GM13976 (cell line): Measurements from ENCODE around the gene MYPOP.

Experiments used
- DNase-seq: peaks from one replicate; pipeline ENCODE4 v3.0.0; 2012; ENCODE audit warnings: low spot score
- CTCF ChIP-seq: IDR thresholded peaks from 2 replicates; pipeline ENCODE4 v1.5.1; 2012; ENCODE audit warnings: borderline replicate concordance, mild to moderate bottlenecking; ENCODE audit not compliant: insufficient read depth; ENCODE audit errors: extremely low read depth, missing control alignments, control extremely low read depth
- in situ Hi-C: fragments of 300-500 bp; cut with MboI; formaldehyde crosslinking; loops from one replicate; pipeline ENCODE4 v1.12.0; 2022; ENCODE audit warnings: low sequenced_read_pairs, mixed read lengths, inconsistent platforms; ENCODE audit not compliant: unreplicated experiment

The MYPOP gene

GRCh38 chr19:45922281-45922680, 19.9 kb upstream of the MYPOP start:
- in situ Hi-C loops: no loop called here
- DNase-seq: no peak
- TF ChIP-seq CTCF: no peak

GRCh38 chr19:45920458-45920857, 18.0 kb upstream of the MYPOP start:
- no peak for TF ChIP-seq CTCF
- in situ Hi-C loops: no loop called here
- no peak for DNase-seq

GRCh38 chr19:45919678-45920077, 17.3 kb upstream of the MYPOP start:
- TF ChIP-seq CTCF: no peak
- in situ Hi-C loops: no loop called here
- DNase-seq: no peak

- no peak for DNase-seq
- in situ Hi-C loops: no loop called here
- TF ChIP-seq CTCF: no peak
Measured at GRCh38 chr19:45918721-45919120, 16.3 kb upstream of the MYPOP start.

- no peak for DNase-seq
- in situ Hi-C loops: no loop called here
- TF ChIP-seq CTCF: no peak
Measured at GRCh38 chr19:45917421-45918091, 15.1 kb upstream of the MYPOP start.

GRCh38 chr19:45913874-45914830, 11.7 kb upstream of the MYPOP start, which contains the start of gene NANOS2:
Gene NANOS2, minus strand, starts transcription at chr19:45914778. Its CDS starts 85 bp downstream, at chr19:45914693.
- in situ Hi-C loops: no loop called here
- no peak for DNase-seq
- peak; percentile 5 for TF ChIP-seq CTCF
